SK-N-SH treated with all-trans-retinoic acid at 6 μM for 48 hours (cell line): Measurements from ENCODE around the gene MTTP.

Experiments
- ARNTL ChIP-seq: fragments of 450-650 bp; formaldehyde crosslinking; IDR thresholded peaks from 2 replicates; pipeline ENCODE4 v1.5.0; 2020; ENCODE audit warnings: low read depth, mild to moderate bottlenecking, moderate library complexity, borderline replicate concordance
- CREB5 ChIP-seq: fragments of 250-450 bp; sonication (Bioruptor Pico); IDR thresholded peaks from 2 replicates; pipeline ENCODE4 v1.5.1; 2020; ENCODE audit warnings: low read depth, mild to moderate bottlenecking, moderate library complexity
- ESRRG ChIP-seq: fragments of 250-450 bp; sonication (Bioruptor Pico); IDR thresholded peaks from 2 replicates; pipeline ENCODE4 v1.6.1; 2021; ENCODE audit warnings: mild to moderate bottlenecking
- GLIS3 ChIP-seq: fragments of 250-450 bp; sonication (Bioruptor Pico); IDR thresholded peaks from 2 replicates; pipeline ENCODE4 v1.5.0; 2020; ENCODE audit warnings: mild to moderate bottlenecking, moderate library complexity
- ISL1 ChIP-seq: fragments of 250-450 bp; sonication (Bioruptor Pico); IDR thresholded peaks from 2 replicates; pipeline ENCODE4 v2.1.2; 2022; ENCODE audit warnings: mild to moderate bottlenecking, moderate library complexity
- PPARA ChIP-seq: fragments of 250-450 bp; sonication (Bioruptor Pico); IDR thresholded peaks from 2 replicates; pipeline ENCODE4 v1.5.0; 2020; ENCODE audit warnings: mild to moderate bottlenecking, borderline replicate concordance
- ZC3H10 ChIP-seq: fragments of 250-450 bp; sonication (Bioruptor Pico); IDR thresholded peaks from 2 replicates; pipeline ENCODE4 v1.5.1; 2021; ENCODE audit warnings: mild to moderate bottlenecking, moderate library complexity
- ZFP3 ChIP-seq: fragments of 250-450 bp; sonication (Bioruptor Pico); IDR thresholded peaks from 2 replicates; pipeline ENCODE4 v1.5.0; 2020; ENCODE audit warnings: mild to moderate bottlenecking, moderate library complexity
- ZNF565 ChIP-seq: fragments of 450-650 bp; formaldehyde crosslinking; conservative IDR thresholded peaks from 2 replicates; pipeline ENCODE4 v1.5.0; 2020; ENCODE audit warnings: low read depth, mild to moderate bottlenecking, moderate library complexity

- TF ChIP-seq ZC3H10, result no peak
- TF ChIP-seq PPARA, result no peak
- TF ChIP-seq ZNF565, result no peak
- TF ChIP-seq ISL1 (CRISPR knock-in tag), result no peak
- no peak for TF ChIP-seq CREB5 (CRISPR knock-in tag)
- TF ChIP-seq ARNTL, result no peak
- TF ChIP-seq ZFP3, result no peak
- no peak for TF ChIP-seq GLIS3
- no peak for TF ChIP-seq ESRRG (CRISPR knock-in tag)
Measured at GRCh38 chr4:99625369-99625768, 50.7 kb downstream of the MTTP start.
